Central memory CD8-positive, alpha-beta T cell (primary cell): ENCODE data around the gene PTPN9.
A peak's percentile ranks its signal among the peaks of the same experiment; 100 is the strongest.
"Not testable (repeated sequence)": the region's sequence is repeated elsewhere in the genome, so short reads cannot be mapped to it uniquely, and the experiment has no call there.

ENCODE experiments used
- ATAC-seq: fragments of 150-1000 bp; cut with Tn5 transposase; replicated peaks from 2 replicates; pipeline ENCODE4 v1.10.0; 2022; ENCODE audit warnings: mild to moderate bottlenecking, moderate FRiP score, moderate number of reproducible peaks; ENCODE audit not compliant: poor library complexity, severe bottlenecking; ENCODE audit errors: extremely low read depth
- DNase-seq, 2 donors: peaks; one replicate each; pipeline ENCODE4 v3.0.0; 2021; ENCODE audit warnings: low spot score in 2 of 2
- H3K27ac Mint-ChIP-seq: one replicate; pipeline ENCODE4 v1.8.0; 2022; ENCODE audit warnings: low read depth, mild to moderate bottlenecking, moderate library complexity, mixed read lengths
- H3K27me3 Mint-ChIP-seq: one replicate; pipeline ENCODE4 v1.8.0; 2022; ENCODE audit warnings: mixed read lengths
- H3K36me3 Mint-ChIP-seq: one replicate; pipeline ENCODE4 v1.8.0; 2022; ENCODE audit warnings: mild to moderate bottlenecking, moderate library complexity, mixed read lengths; ENCODE audit not compliant: insufficient read depth
- H3K4me1 Mint-ChIP-seq: one replicate; pipeline ENCODE4 v1.8.0; 2022; ENCODE audit warnings: mixed read lengths
- H3K4me3 Mint-ChIP-seq: one replicate; pipeline ENCODE4 v1.8.0; 2022; ENCODE audit warnings: mild to moderate bottlenecking, moderate library complexity, mixed read lengths
- H3K9me3 Mint-ChIP-seq: one replicate; pipeline ENCODE4 v1.8.0; 2022; ENCODE audit warnings: mixed read lengths

The PTPN9 gene

DNA sequence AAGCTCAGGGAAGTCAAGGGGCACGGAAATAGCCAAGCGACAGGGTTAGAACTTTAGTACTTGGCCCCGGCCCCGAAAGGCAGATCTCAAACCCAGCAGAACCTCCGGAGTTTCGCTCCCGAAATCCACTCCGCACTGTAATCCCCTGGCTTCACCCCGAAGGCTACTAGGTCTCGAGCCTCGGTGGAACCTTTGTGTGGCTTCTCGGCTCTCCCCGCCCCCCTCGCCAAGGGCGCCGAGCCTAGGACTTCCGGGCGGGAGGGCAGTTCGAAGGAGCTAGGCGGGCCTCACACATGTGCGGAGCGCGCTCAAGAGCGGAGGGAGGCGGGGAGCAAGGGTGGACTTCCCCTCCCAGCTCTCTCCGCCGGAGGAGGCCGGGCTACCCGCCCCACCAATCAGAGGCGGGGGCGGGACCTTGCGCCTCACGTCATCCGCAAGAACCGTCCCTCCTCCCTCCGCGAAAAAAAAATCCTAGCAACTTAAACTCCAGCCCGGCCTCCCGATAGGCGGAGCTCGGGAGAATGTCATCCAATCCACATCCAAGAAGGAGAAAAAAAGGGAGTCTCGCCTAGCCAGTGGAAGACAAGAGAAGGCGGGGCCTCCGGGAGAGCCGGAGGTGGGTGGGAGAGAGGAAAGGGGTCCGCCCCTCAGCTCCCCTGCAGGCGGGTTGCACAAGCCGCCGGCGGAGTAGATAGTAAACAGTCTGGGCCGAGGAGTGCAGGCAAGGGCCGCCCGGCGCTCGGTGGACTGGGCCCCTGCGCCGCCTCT lies 125.2 kb downstream of the PTPN9 start:
- Mint-ChIP-seq H3K27me3 (no peaks in the 10 kb centered on the region), H3K36me3 (peaks cover 39% of the 10 kb centered on the region), H3K4me1 (peaks cover 41% of the 10 kb centered on the region), H3K27ac (peak overlapping the region; percentile 92), H3K9me3 (no peaks in the 10 kb centered on the region), H3K4me3 (peak overlapping the region; percentile 97)
- peak; percentile 34 for ATAC-seq
- peak; percentile 88 to 99 for DNase-seq

GRCh38 chr15:75452865-75453702 lies 126.0 kb downstream of the PTPN9 start:
- peak overlapping the region; percentile 97 for H3K4me3 Mint-ChIP-seq
- H3K9me3 Mint-ChIP-seq: no peaks in the 10 kb centered on the region
- H3K36me3 Mint-ChIP-seq: peaks cover 39% of the 10 kb centered on the region
- DNase-seq (peak in 1 of 2 donors; percentile 16), ATAC-seq (no peak)
- peak overlapping the region; percentile 92 for H3K27ac Mint-ChIP-seq
- peaks cover 45% of the 10 kb centered on the region for H3K4me1 Mint-ChIP-seq
- H3K27me3 Mint-ChIP-seq: no peaks in the 10 kb centered on the region

DNA sequence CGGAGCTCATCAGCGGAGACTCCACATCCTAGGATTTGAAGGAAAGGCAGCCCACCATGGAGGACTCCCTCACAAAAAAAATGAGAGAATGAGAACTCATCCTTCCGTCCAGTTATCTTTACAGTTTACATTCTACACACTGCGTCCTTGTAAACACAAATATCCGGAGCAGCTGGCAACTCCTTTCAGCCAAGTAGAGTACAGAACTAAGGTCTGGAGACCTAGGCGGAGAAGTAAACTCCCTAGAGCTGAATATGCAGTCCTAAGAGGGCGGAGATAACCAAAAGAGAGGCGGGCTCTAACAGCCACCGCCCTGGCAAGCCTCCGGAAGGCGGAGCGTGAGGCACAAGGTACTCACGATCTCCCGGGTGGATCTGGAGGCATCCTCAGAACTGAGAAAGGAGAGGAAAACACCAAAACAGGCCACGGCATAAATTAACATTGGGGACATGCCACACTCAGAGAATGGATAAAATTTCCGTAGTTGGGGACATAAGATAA lies 126.7 kb downstream of the PTPN9 start:
- Mint-ChIP-seq H3K27ac (peak overlapping the region; percentile 92), H3K9me3 (no peaks in the 10 kb centered on the region)

DNA sequence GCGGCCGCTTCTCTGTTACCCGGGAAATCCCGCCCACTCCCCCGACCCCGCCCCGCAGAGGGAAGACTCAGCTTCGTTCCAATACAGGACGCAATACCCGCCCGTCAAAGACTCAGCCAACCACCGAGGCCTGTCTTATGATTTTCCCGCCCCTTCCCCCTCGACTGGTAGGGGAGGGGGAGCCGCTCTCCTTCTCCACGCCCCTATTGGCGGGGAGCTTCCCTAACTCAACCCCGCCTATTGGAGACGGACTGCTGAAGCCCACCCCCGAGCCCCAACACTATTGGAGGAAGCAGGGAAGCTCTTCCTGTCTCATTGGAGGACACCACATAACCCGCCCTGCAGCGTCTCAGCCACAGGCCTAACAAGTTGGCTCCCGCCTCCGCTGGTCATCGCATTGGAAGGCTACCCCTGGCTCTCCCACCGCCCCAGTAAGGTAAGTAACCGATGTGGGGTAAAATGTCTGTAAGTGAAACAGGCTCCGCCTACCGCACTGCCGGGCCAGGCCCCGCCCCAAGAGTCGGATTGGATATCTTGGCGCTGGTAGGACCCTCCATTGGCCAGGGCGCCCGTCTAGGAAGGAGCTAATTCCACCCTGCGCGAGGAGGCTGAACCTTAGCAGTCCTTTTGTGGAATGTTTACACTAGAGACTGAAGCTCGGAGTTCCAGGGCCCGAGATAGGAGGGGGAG lies 127.3 kb downstream of the PTPN9 start, which contains the start of gene SIN3A:
Gene SIN3A, minus strand, starts transcription at position 17 of the 690 bp plus-strand sequence. CDS start 21,315 bp downstream, outside the sequence.
- DNase-seq: peak; percentile 89 to 98
- Mint-ChIP-seq H3K4me3 (peak within 1 kb of the TSS; percentile 97), H3K4me1 (peaks cover 57% of the 10 kb centered on the region), H3K27ac (peak within 1 kb of the TSS; percentile 92), H3K27me3 (no peaks in the 10 kb centered on the region), H3K36me3 (peaks cover 41% of the 10 kb centered on the region), H3K9me3 (no peaks in the 10 kb centered on the region)
- peak; percentile 48 for ATAC-seq

More for the DNA sequence above, 126.7 kb downstream of the PTPN9 start:
- DNase-seq (peak; percentile 47 to 68), ATAC-seq (peak; percentile 15)
- peaks cover 39% of the 10 kb centered on the region for H3K36me3 Mint-ChIP-seq
- H3K27me3 Mint-ChIP-seq: no peaks in the 10 kb centered on the region
- peak overlapping the region; percentile 97 for H3K4me3 Mint-ChIP-seq
- peaks cover 52% of the 10 kb centered on the region for H3K4me1 Mint-ChIP-seq

DNA sequence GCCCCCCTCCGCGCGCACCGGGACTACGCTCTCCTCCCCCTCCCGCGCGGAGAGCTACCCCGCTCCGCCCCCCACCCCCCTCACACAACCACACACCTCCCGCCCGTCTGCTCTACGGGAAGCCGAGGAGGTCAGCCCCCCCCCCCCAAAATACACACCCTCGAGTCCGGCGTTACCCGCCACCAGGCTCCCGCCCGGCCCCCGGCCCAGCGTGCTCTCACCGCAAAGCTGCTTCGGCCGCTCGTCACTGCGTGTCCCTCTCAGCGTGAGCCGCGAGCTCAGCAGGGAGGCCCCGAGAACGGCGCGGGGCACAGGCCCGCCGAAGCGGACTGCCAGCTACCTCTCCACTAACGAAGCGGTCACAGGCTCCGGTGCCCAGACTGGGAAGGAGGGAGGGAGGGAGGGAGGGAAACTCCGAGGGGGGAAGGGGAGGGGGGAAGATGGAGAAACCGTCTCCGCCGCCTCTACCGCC lies 127.9 kb downstream of the PTPN9 start:
- peak overlapping the region; percentile 92 for H3K27ac Mint-ChIP-seq
- no peak for DNase-seq
- no peaks in the 10 kb centered on the region for H3K9me3 Mint-ChIP-seq
- peaks cover 42% of the 10 kb centered on the region for H3K36me3 Mint-ChIP-seq
- H3K27me3 Mint-ChIP-seq: no peaks in the 10 kb centered on the region
- no peak for ATAC-seq
- H3K4me1 Mint-ChIP-seq: peaks cover 59% of the 10 kb centered on the region
- peak overlapping the region; percentile 97 for H3K4me3 Mint-ChIP-seq

DNA sequence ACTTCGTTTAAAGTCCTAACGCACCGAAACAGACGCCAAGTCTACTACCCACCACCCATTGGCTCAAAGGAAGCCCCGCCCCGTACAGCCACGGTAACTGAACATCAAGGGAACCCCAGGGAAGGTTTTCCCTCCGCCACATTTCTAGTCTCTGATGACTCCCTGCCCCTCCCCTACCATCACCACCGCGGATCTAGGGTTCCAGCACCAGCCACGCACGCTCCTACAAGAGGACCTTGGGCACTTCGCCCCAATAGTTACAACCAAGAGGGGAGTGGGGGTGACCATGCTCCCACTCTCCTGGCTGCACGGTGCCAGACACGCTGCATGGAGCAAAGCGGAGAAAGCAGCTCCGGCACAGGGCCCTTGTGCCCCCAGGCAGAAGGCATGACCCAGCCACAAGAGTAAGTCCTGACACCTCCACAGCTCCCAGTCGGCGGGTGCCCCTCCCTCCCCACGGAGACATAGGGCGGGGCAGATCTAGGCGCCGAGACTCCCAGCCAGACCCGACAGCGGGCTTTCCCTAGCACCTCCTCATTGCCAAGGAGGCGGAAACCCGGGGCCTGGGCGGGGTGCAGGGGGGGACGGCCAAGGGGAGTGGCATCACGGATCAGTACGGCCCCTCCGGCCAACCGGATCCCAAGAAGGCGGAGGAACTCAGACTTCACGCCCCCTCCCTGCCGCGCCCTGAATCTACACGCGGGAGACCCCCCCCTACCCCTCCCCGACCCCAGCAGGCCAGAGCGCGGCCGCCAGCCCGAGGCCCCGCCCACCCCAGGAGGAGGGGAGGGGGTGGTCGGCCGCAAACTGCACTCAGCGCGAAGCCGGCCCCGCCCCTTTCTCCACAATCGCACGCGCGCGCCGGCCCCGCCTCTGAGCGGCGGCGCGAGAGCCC lies 128.6 kb downstream of the PTPN9 start:
- Mint-ChIP-seq H3K4me3 (peak overlapping the region; percentile 97), H3K27me3 (no peaks in the 10 kb centered on the region), H3K36me3 (peaks cover 41% of the 10 kb centered on the region), H3K9me3 (no peaks in the 10 kb centered on the region), H3K27ac (peak overlapping the region; percentile 92), H3K4me1 (peaks cover 63% of the 10 kb centered on the region)
- peak; percentile 83 to 90 for DNase-seq
- ATAC-seq: peak; percentile 18

GRCh38 chr15:75449585-75450306 lies 129.4 kb downstream of the PTPN9 start:
- H3K4me1 Mint-ChIP-seq: peaks cover 64% of the 10 kb centered on the region
- peaks cover 40% of the 10 kb centered on the region for H3K36me3 Mint-ChIP-seq
- peak overlapping the region; percentile 97 for H3K4me3 Mint-ChIP-seq
- no peak for DNase-seq
- H3K9me3 Mint-ChIP-seq: no peaks in the 10 kb centered on the region
- H3K27me3 Mint-ChIP-seq: no peaks in the 10 kb centered on the region
- peak overlapping the region; percentile 92 for H3K27ac Mint-ChIP-seq
- ATAC-seq: no peak

GRCh38 chr15:75448171-75448570 lies 130.9 kb downstream of the PTPN9 start:
- H3K9me3 Mint-ChIP-seq, H3K27ac Mint-ChIP-seq, ATAC-seq, H3K27me3 Mint-ChIP-seq, H3K4me3 Mint-ChIP-seq, DNase-seq: not testable (repeated sequence)
- Mint-ChIP-seq H3K4me1 (peaks cover 56% of the 10 kb centered on the region), H3K36me3 (peaks cover 35% of the 10 kb centered on the region)

DNA sequence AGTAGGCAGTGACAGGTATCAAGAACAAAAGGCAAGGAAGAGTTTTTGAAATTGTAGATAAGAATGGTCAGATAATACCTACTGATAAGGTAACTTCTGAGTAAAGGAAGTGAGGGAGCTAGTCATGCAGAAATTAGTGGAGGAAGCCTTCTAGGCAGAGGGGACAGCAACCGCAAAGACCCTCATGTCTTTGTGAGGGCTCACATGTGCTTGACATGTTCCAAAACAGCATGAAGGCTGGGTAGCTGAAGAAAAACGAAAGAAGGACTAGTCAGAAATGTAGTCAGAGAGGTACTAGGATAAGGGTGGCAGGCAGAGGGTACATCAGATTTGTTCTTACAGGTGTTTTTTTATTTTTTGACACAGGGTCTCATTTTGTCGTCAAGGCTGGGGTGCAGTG lies 133.0 kb downstream of the PTPN9 start:
- Mint-ChIP-seq H3K27me3 (no peaks in the 10 kb centered on the region), H3K4me3 (no peak overlapping the region), H3K36me3 (peaks cover 28% of the 10 kb centered on the region), H3K4me1 (peaks cover 49% of the 10 kb centered on the region), H3K9me3 (no peaks in the 10 kb centered on the region), H3K27ac (peak overlapping the region; percentile 14)
- ATAC-seq (no peak), DNase-seq (no peak)

DNA sequence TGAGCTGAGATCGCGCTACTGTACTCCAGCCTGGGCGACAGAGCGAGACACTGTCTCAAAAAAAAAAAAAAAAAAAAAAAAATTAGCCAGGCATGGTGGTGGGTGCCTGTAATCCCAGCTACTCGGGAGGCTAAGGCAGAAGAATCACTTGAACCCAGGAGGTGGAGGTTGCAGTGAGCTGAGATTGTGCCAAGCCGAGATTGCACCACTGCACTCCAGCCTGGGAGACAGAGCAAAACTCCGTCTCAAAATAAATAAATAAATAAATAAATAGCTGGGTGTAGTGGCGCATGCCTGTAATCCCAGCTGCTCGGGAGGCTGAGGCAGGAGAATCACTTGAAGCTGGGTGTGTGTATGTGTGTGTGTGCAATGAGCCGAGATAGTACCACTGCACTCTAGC lies 133.8 kb downstream of the PTPN9 start:
- H3K27me3 Mint-ChIP-seq, DNase-seq, ATAC-seq, H3K9me3 Mint-ChIP-seq, H3K4me3 Mint-ChIP-seq: not testable (repeated sequence)
- Mint-ChIP-seq H3K36me3 (peaks cover 23% of the 10 kb centered on the region), H3K4me1 (peaks cover 49% of the 10 kb centered on the region), H3K27ac (peak overlapping the region; percentile 14)

GRCh38 chr15:75443972-75444453 lies 135.1 kb downstream of the PTPN9 start:
- not testable (repeated sequence) for H3K9me3 Mint-ChIP-seq, ATAC-seq, H3K4me3 Mint-ChIP-seq, H3K27ac Mint-ChIP-seq, H3K27me3 Mint-ChIP-seq, DNase-seq
- Mint-ChIP-seq H3K36me3 (peaks cover 22% of the 10 kb centered on the region), H3K4me1 (peaks cover 43% of the 10 kb centered on the region)
